Skeletal muscle cell (primary cell): Measurements from ENCODE around the gene TMEM18.

Experiments used
- DNase-seq: peaks from one replicate; pipeline ENCODE4 v3.0.0-alpha.2; 2010; ENCODE audit warnings: low read depth
- H3K4me3 ChIP-seq: 2 replicates; pipeline ENCODE4 v1.5.1; 2011; ENCODE audit warnings: low read depth, mild to moderate bottlenecking, control low read depth, low read length, moderate library complexity

TMEM18 gene

DNA sequence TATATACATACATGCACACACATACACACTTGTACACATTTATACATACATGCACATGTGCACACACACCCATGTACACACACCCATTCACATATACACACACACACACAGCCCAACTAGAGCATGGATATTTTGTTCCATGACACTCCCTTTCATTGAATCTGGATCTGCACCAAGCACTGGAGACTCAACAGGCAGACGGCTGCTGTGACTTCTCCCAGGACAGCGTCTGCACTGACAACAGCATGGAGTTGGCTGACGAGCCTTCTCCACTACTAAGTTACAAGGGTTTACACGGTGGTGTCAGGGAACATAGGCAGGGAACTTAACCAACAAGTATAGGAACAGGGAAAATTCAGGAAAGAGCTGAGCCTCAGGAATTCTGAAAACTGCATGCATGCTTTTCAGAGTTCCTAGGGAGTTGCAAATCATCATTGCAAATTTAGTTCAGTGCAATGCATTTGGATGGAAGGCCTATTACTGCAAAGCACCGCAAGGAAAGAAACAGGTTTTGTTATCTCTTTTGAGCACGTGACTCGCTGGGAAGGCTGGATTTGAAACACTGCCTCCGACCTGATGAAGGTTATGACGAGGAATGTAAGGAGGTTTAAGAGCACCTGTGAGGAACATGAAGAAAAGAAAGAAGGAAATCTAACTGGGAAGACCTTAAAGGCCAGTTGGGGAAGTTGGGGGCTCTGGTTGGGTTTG lies 35.9 kb downstream of the TMEM18 start:
- H3K4me3 ChIP-seq: no peak overlapping the region
- DNase-seq: no peak

DNA sequence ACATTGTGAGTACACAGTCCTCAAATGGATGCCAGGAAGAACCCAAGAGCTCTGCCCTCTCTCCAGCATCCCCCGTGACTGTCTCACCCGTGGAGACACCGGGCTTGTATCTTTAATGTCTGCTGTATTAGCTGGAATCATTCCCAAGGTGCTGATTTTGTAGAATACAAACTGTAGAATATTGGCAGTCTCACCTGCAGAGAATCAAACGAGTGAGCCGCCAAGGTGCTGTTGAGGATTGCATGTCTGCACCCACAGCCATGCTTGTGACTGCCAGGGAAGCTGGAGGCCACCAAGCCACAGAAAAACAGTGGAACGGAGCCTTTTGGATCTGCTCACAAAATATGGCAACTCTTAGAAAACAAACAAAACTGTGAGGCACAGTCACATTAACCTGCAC lies 37.5 kb downstream of the TMEM18 start:
- no peak for DNase-seq
- no peak overlapping the region for H3K4me3 ChIP-seq

DNA sequence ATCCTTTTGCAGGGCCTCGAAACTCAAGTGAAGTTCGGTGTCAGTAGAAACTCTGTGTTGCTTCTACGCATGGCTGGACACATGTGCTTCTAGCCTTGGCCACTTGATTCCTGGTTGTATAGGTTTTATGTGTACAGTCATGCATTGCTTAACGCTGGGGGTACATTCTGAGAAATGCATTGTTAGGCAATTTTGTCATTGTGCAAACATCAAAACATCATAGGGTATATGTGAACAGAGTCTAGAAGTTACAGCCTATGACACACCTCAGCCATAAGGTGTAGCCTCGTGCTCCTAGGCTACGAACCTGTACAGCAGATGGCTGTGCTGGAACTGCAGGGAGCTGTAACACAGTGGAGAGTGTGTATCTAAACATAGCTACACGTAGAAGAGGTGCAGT lies 39.4 kb downstream of the TMEM18 start:
- no peak for DNase-seq
- H3K4me3 ChIP-seq: no peak overlapping the region

DNA sequence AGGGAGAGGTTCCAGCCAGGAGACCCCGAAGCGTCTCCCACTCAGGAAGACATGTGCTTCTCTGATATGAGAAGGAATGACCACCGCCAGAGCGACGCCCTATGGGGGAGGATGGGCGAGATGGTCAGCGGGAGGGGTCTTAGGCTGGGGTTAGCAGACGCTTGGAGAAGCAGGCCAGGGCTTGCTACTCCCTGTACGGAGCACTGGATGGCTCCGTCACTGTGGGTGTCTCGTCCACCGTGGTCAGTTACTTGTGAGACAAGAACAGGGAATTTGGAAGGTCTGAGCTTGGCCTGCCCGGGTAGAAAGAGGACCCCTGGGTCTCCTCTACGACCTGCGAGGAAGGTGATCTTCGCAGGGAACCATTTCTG lies 39.8 kb downstream of the TMEM18 start:
- no peak for DNase-seq
- H3K4me3 ChIP-seq: no peak overlapping the region

DNA sequence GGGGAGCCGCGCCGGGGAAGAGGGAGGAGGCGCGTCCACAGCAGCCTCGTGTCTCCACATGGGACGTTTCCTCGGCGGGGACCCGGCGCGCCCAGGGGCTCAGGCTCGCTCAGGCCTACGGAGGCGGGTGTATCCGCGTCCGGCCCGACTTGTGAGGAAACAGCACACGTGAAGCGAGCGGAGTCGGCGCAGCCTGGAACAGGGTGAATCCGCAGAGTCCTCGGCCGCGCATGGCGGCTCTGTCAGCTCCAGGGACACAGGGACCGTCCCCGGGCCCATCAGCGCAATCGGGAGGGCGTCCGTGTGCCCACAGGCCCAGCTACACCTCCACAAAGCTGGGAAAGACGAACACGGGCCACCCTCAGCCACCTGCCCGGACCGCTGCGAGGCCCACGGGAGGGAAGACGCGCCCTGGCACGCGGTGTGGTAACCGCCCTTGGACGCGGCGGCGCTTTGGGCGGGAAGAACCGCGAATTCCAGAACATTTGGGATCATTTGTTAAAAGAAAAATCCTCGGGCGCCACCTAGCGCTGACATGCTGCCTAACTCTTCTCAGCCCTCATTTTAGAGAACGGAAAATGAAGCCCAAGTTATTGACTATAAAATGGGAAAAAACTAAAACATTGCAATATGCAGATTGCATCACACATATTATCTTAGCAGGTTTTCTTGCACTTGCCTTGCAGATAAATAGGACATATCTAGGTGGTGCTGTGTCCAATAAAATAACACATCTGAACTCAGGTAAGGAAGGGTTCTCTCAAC lies 40.4 kb downstream of the TMEM18 start:
- DNase-seq: peak; percentile 6
- peak overlapping the region; percentile 20 for H3K4me3 ChIP-seq

DNA sequence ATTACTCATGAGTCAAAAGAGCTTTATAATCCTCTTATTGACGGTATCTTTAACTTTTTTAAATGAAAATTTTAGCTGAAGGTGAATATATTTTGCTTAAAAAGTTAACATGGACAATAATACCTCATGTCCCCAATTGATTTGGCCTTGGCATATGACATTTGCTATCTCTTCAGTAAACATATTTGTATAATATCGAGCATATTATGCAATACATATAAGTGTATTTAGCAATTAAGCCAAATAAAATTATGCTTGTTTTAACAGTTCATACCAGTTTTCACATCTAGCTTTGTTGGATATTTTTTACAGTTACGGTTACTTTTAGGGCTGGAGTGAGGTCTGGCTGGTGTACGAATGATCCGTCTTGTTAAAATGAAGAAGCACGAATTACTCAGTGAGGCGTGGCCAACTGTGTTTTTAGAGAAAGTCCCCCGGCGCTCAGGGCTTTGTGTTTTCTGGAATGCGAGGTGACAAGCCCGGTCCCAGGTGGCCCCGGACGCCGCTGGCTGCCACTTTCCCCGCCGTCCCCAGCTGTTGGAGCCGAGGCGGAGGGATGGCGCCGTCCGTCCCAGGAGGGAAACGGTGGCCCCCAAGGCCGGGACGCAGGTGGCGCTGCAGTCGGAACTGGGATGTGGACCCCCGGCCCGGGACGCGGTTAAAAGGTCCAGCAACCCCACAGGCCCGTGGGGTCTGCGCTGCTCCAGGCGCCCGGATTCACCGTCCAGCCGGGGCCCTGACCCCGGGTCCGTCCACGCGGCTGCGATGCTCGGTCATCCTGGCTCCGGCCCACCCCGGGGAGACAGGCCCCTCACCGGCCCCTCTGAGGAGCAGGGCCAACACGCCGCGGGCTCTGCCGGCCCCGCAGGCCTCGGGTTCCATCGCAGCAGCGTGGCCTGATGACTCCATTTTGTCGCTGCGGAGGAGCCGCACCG lies 41.3 kb downstream of the TMEM18 start:
- no peak overlapping the region for H3K4me3 ChIP-seq
- DNase-seq: no peak

DNA sequence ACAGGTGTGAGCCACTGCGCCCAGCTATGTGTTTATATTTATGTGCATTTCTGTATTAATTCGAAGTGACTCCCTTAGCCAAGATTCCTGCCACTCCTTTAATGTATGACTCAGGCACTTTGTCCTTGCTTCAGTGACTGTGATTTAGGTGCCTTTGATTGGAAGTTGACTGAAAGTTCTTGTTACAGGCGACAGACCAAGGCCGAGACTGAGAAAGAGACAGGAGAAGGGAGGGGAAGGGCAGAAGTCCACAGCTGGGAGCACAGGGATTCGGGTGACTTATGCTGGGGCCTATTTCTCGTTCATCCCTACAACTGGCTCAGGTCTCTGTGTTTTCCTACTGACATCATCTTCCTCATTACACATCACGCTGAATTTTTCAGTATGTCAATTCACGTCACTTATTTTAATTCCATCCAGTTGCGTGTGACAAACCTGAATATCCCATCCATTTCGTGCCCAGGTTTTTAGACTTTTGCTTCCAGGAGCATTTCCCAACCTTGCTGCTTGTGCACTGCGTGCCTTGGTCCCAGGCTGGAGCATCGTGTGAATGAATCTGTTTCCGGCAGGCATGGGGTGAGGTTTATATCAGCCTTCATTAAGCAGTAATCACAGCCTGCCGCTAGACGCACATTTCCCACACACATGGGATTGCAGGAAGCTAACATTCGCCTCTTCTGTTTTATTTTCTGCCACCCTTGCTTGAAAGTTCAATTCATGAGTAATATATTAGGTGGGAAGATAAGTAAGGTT lies 42.4 kb downstream of the TMEM18 start:
- DNase-seq: no peak
- H3K4me3 ChIP-seq: no peak overlapping the region

DNA sequence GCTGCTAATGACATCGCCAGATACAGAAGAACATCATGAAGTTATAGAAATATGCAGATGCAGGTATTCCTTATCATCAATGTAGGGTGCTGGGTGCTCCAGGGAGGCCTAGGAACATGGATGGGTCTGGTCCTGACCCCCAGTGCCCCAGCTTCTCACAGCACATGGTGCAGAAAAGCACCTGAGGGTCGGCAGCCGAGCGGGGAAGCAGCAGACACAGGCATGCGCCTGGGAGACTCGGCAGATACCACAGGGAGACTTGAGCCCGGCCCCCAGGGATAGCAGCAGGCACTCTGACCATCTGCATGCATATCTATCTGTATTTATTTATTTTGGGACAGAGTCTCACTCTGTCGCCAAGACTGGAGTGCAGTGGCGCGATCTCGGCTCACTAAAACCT lies 43.2 kb downstream of the TMEM18 start:
- H3K4me3 ChIP-seq: no peak overlapping the region
- no peak for DNase-seq

DNA sequence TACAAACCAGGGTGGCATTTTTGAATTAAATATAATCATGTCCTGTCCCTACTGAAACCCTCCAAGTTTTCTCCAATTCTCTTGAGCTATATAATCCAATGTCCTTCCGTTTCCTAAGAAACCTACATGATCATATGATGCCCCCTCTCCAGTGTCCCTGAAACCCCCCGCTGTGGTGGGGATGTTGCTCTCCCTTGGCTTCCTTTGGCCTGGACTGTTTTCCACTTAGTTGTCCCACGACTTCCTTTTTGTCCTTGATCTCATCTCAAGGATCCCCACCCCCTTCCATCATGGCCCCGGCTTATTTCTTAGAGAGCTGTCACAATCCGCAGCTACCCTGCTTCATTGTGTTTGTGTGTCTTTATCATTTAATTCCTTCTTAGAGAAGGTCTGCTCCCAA lies 43.8 kb downstream of the TMEM18 start:
- H3K4me3 ChIP-seq: no peak overlapping the region
- DNase-seq: no peak

DNA sequence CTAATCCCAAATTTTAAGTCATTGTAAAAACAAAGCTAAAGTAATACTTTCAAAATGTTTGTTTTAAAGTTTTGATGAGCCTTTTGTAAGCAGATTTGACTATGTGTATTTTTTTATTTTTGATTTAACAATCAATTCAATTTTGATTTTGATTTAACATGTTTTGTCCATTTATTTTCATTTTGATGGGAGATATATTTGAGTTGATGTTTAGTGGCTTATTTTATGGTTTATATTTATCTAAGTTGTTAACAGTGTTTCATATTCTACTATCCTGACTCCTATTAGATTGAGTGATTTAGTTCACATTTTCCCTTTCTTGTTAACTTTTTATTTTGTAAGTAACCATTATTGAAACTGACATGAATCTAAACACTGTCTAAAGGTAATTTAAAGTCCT lies 44.7 kb downstream of the TMEM18 start:
- DNase-seq: no peak
- H3K4me3 ChIP-seq: no peak overlapping the region

DNA sequence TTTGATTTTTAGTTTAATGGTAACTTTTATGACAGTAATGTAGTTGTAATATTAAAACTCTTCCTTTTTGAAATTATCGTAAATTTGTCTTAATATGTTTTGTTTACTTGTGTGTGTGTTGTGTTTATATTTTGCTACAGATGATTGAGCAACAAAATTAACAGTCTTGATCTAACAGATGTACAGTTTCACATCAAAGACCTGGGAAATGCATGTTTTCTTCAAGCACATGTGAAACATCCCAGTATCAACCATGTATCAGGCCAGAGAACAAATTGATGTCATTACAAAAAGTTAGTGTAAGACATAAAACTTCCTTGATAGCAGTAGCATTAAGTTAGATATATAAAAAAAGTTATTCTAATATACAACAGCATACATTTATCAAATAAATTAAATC lies 45.5 kb downstream of the TMEM18 start:
- DNase-seq: no peak
- H3K4me3 ChIP-seq: no peak overlapping the region

DNA sequence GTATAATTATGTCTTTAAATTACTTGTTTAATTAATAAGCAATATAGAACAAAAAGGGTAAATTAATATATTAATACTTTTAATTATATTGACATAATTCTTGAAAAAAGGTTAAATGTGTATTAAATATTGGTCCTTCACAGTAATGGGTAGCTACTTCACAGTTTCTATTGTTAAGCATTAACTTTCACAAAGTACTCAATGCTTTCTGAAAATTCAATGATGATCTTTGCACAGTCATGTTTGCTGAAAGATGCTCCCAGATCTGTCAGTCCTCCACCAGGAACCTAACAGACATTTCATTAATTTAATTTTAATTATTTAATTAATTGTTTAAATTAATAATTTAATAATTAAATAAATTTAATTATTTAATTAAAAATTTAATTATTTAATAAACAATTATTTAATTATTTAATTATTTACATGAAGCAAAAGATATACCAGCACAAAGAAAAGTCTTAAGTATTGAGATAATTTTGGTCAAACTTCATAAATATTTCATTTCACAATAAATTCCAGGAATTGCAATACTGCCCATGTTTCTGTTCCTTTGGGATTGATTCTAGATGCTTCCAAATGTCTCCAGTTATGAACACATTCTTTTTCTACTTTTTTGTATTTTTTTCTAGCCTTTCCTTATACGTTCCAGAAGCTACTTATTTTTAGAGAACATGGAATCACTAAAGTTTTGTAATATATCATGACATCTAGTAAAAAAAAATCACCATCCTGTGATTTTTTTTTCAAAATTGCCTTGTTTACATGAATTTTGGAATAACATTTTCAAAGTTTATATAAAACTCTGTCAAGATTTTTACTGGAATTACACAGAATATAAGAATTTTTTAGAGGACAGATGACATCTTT lies 46.5 kb downstream of the TMEM18 start:
- DNase-seq: no peak
- H3K4me3 ChIP-seq: no peak overlapping the region

DNA sequence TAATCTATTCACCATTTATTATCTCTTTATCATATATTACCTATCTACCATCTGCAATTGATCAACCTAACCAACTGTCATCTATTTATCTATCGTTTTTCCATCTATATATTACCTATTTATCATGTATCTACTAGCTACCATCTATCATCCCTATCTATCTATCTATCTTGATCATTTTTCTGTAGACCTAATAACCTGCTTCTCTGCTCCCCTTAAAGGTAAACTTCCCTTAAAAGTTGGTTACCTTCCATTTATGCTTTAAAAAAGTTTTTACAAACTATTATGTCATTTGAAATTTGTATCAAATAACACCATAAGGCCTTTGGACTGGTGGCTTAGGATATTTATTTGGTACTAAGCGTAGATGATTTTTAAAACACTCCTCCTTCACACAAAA lies 47.2 kb downstream of the TMEM18 start:
- no peak overlapping the region for H3K4me3 ChIP-seq

DNA sequence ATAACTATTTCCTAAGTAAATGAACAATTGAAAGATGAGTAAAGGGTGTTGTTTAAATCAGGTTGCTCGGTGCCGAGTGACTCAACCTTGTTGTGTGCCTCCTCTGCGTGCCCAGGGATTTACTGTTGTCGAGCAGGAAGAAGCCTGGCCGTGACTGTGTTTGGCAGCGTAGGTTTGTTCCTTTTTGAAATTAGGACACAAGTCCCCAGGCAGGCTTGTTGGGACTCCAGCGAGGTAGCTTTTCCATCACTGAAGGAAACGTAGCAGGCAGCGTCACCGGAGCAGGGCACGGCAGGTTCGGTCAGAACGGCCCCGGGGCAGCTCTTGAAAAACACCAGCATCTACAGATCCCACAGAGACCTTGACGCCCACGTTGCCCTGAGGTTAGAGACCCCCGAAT lies 48.6 kb downstream of the TMEM18 start:
- H3K4me3 ChIP-seq: no peak overlapping the region
- DNase-seq: no peak

More for the DNA sequence above, 47.2 kb downstream of the TMEM18 start:
- no peak for DNase-seq

DNA sequence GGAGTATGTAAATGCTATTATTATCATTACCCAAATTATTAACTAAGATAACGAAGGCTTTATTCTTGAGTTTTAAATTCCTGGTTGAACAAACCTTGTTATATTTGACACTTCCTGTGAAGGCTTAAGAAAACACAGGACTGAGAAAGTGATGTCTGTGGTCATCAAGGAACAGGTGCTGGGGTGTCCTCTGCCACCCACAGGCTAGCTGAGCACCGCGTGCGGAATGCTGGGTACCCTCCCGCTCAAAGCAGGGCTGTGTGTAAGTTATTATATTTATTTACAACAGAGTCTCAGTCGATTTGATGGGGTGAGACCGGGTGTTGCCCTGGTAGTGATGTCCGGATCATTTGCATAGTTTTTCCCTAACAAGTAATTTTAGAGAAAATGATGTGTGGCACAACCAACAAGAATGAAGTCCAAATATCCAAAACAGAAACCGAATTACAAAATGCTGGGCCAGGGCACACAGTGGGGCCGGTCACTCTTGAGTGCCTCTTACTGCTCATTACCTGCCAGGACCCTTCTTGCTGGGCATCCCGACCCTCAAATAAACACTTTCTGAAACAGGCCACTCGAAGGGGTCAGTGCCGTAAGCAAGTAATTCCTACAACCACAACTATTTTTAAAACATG lies 49.2 kb downstream of the TMEM18 start:
- no peak for DNase-seq
- H3K4me3 ChIP-seq: no peak overlapping the region

DNA sequence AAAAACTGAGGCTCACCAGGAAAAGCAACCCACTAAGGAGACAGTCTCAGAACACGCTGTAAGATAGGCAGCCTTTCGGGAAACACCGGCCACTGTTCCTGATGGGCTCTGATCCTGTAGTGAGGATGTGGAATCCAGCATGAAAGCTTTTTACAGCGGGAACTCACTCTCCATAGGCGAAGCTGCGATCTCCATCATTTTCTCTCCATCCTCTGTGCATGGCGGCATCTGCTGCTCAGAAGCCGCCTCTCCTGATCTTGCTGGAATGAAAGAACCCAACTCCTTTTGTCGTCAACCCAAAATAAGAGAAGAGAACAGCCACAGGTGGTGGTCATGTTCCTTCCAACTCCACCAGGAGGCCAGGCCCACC lies 49.9 kb downstream of the TMEM18 start:
- no peak for DNase-seq
- no peak overlapping the region for H3K4me3 ChIP-seq

DNA sequence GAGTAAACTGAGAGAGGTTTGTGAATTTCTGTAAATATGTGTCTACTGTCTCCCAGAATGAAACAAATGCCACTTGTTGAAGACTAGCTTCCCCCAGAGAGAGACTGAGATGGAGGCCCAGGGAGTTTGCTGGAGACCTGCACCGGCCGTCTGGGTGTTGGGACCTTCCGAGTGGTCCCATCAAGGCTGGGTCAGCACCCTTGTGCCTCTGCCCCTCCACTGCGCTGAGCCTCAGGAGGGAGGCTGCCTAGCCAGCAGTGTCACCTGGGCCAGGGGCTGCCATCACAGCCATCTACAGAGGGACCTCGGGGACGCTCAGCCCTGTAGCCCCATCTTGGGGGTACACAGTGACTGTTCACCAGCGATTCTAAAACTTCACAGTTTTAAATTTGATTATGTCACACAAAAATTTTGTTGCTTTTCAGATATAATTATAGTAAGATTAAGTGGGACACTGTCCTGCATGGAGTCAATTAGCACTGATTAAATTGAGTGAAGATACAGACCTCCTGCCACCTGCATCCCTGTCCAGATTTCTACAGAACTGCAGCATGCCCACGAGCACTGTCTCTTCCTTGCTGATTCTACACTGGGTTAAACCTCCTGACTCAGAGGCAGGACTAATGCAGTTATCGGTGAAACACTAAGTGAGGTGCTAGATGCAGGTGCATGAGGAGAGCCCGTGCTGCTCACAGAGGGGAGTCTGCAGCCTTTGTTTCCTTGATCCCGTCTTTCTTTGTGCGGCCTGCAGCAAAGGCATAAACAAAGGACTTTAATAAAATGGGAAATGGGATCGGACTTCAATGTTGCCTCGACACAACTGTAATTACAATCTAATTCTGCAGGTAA lies 50.5 kb downstream of the TMEM18 start:
- H3K4me3 ChIP-seq: no peak overlapping the region
- no peak for DNase-seq
